Measurements from ENCODE around the gene RAB34.
"Not testable (repeated sequence)": the region's sequence is repeated elsewhere in the genome, so short reads cannot be mapped to it uniquely, and the experiment has no call there.

RAB34 gene

DNA sequence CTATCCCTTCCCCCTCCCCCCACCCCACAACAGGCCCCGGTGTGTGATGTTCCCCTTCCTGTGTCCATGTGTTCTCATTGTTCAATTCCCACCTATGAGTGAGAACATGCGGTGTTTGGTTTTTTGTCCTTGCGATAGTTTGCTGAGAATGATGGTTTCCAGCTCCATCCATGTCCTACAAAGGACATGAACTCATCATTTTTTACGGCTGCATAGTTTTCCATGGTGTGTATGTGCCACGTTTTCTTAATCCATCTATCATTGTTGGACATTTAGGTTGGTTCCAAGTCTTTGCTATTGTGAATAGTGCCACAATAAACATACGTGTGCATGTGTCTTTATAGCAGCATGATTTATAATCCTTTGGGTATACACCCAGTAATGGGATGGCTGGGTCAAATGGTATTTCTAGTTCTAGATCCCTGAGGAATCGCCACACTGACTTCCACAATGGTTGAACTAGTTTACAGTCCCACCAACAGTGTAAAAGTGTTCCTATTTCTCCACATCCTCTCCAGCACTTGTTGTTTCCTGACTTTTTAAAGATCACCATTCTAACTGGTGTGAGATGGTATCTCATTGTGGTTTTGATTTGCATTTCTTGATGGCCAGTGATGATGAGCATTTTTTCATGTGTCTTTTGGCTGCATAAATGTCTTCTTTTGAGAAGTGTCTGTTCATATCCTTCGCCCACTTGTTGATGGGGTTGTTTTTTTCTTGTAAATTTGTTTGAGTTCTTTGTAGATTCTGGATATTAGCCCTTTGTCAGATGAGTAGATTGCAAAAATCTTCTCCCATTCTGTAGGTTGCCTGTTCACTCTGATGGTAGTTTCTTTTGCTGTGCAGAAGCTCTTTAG, 18.5 kb upstream of the RAB34 start:
- CTCF ChIA-PET: interaction anchor here (1.1 to 3.5 kb wide), 2 partner anchors 9 to 13 kb away, joined by 7 to 25 read pairs; partner anchors contain the start of gene TLCD1
- H3K4me3 ChIP-seq (ENCODE audit: low read depth, low read length); H3K9me3 ChIP-seq (ENCODE audit: control insufficient read depth, insufficient read depth, low read depth, low read length); H3K27ac ChIP-seq (ENCODE audit: extremely low read depth, low read depth, low read length); H3K4me1 ChIP-seq (ENCODE audit: control insufficient read depth, insufficient read depth, low read length): not testable (repeated sequence)
- POLR2A ChIA-PET: interaction anchor here (0.7 to 1.6 kb wide), 5 partner anchors 8 to 25 kb away, joined by 3 to 5 read pairs (median 5); partner anchors contain the start of genes RPL23A and TRAF4
- TF ChIP-seq SCRT1 (tag by site-specific recombination; IDR thresholded peaks at IDR 0.05; ENCODE audit: borderline replicate concordance) (peak; percentile 39; the same call in 1 of the 2 replicates), SCRT2 (tag by site-specific recombination; IDR thresholded peaks at IDR 0.05) (peak; percentile 74), ZNF146 (tag by site-specific recombination; IDR thresholded peaks at IDR 0.05) (peak; percentile 92), ZNF184 (tag by site-specific recombination; IDR thresholded peaks at IDR 0.05) (peak; percentile 93)
- TF ChIP-seq, protein P1, sequence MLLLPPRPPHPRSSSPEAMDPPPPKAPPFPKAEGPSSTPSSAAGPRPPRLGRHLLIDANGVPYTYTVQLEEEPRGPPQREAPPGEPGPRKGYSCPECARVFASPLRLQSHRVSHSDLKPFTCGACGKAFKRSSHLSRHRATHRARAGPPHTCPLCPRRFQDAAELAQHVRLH (tag by site-specific recombination; IDR thresholded peaks at IDR 0.05): 0 out of 2 replicates have a peak, but pooled peaks have one; percentile 28
- H3K36me3 ChIP-seq (ENCODE audit: control insufficient read depth in 2 of 2, insufficient read depth in 1 of 2, low read length in 2 of 2): peaks cover 0 to 30% of the 10 kb centered on the region in 2 experiments; a peak in 2 of 3 replicates

DNA sequence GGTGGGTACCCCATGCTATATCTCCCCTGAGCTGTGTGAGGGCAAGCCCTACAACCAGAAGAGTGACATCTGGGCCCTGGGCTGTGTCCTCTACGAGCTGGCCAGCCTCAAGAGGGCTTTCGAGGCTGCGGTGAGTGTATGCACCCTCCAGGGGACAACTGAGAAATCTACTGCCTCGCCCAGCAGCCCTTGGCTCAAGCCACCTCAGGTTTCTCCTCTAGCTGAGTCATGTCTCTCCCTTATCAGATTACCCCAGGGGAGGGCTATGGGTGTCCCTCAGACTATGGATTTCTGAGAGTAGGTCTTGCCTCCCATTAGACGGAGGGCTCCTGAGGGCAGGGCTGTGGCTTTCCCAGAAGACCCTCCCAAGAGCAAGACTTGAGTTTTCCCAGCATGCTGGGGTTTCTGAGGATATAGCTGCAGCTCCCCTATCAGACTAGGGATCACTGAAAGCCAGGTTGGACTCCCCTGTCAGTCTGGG, 17.6 kb upstream of the RAB34 start:
- no peak for TF ChIP-seq ZNF132 (tag by site-specific recombination; IDR thresholded peaks at IDR 0.05; ENCODE audit: borderline replicate concordance)
- 0 out of 2 replicates have a peak, but pooled peaks have one; percentile 13 for TF ChIP-seq KLF1 (tag by site-specific recombination; IDR thresholded peaks at IDR 0.05)
- 0 out of 2 replicates have a peak, but pooled peaks have one; percentile 27 for TF ChIP-seq ZBTB48 (tag by site-specific recombination; IDR thresholded peaks at IDR 0.05)
- peak; percentile 56 for TF ChIP-seq ZIC2 (tag by site-specific recombination; IDR thresholded peaks at IDR 0.05)
- TF ChIP-seq, protein P2, sequence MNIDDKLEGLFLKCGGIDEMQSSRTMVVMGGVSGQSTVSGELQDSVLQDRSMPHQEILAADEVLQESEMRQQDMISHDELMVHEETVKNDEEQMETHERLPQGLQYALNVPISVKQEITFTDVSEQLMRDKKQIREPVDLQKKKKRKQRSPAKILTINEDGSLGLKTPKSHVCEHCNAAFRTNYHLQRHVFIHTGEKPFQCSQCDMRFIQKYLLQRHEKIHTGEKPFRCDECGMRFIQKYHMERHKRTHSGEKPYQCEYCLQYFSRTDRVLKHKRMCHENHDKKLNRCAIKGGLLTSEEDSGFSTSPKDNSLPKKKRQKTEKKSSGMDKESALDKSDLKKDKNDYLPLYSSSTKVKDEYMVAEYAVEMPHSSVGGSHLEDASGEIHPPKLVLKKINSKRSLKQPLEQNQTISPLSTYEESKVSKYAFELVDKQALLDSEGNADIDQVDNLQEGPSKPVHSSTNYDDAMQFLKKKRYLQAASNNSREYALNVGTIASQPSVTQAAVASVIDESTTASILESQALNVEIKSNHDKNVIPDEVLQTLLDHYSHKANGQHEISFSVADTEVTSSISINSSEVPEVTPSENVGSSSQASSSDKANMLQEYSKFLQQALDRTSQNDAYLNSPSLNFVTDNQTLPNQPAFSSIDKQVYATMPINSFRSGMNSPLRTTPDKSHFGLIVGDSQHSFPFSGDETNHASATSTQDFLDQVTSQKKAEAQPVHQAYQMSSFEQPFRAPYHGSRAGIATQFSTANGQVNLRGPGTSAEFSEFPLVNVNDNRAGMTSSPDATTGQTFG (tag by site-specific recombination; IDR thresholded peaks at IDR 0.05; ENCODE audit: borderline replicate concordance): no peak
- peak; percentile 74 for TF ChIP-seq GLIS1 (tag by site-specific recombination; IDR thresholded peaks at IDR 0.05)
- peaks cover 0 to 21% of the 10 kb centered on the region in 2 experiments; a peak in 2 of 3 replicates for H3K36me3 ChIP-seq (ENCODE audit: control insufficient read depth in 2 of 2, insufficient read depth in 1 of 2, low read length in 2 of 2)
- no peak overlapping the region for H3K27ac ChIP-seq (ENCODE audit: extremely low read depth, low read depth, low read length)
- no peak overlapping the region for H3K4me3 ChIP-seq (ENCODE audit: low read depth, low read length)
- no peaks in the 10 kb centered on the region for H3K4me1 ChIP-seq (ENCODE audit: control insufficient read depth, insufficient read depth, low read length)
- ChIA-PET POLR2A (interaction anchor here (0.7 to 1.6 kb wide), 5 partner anchors 8 to 24 kb away, joined by 3 to 5 read pairs (median 5); partner anchors contain the start of genes RPL23A and TRAF4), CTCF (interaction anchor here (0.9 to 3.5 kb wide), 4 partner anchors 8 to 382 kb away, joined by 4 to 25 read pairs (median 6); partner anchors contain the start of gene TLCD1)
- H3K9me3 ChIP-seq (ENCODE audit: control insufficient read depth, insufficient read depth, low read depth, low read length): no peaks in the 10 kb centered on the region

DNA sequence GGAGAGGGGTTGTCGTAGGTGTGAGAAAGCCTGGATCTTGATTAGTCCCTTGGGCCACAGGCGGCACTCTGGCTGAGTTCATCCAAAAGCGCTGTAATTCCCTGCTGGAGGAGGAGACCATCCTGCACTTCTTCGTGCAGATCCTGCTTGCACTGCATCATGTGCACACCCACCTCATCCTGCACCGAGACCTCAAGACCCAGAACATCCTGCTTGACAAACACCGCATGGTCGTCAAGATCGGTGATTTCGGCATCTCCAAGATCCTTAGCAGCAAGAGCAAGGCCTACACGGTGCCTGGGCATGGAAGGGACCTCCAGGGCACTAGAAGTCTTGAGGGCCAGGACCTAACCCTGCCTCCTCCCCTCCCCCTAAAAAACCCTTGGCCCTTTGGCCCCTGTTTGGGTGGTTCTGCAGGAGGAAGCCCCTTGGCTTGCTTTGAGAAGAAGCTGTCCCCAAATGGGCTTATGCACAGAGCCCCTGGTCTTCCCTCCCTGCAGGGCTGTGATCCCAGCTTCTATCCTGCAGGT, 17.1 kb upstream of the RAB34 start:
- Histone ChIP-seq H3K36me3 (ENCODE audit: control insufficient read depth in 2 of 2, insufficient read depth in 1 of 2, low read length in 2 of 2) (peaks cover 0 to 20% of the 10 kb centered on the region in 2 experiments; a peak in 2 of 3 replicates), H3K4me3 (ENCODE audit: low read depth, low read length) (no peak overlapping the region), H3K9me3 (ENCODE audit: control insufficient read depth, insufficient read depth, low read depth, low read length) (no peaks in the 10 kb centered on the region), H3K4me1 (ENCODE audit: control insufficient read depth, insufficient read depth, low read length) (no peaks in the 10 kb centered on the region), H3K27ac (ENCODE audit: extremely low read depth, low read depth, low read length) (no peak overlapping the region)
- CTCF ChIA-PET: interaction anchor here (0.9 to 3.5 kb wide), 4 partner anchors 8 to 382 kb away, joined by 4 to 25 read pairs (median 6); partner anchors contain the start of gene TLCD1
- TF ChIP-seq ZNF510 (tag by site-specific recombination; IDR thresholded peaks at IDR 0.05; ENCODE audit: insufficient replicate concordance) (no peak), ZNF146 (tag by site-specific recombination; IDR thresholded peaks at IDR 0.05) (no peak), ZFHX2 (tag by site-specific recombination; conservative IDR thresholded peaks at IDR 0.05) (0 out of 2 replicates have a peak, but pooled peaks have one; percentile 20)
- POLR2A ChIA-PET: interaction anchor here (0.7 to 1.6 kb wide), 5 partner anchors 9 to 108 kb away, joined by 3 to 5 read pairs (median 4); partner anchors contain the start of genes RPL23A and TRAF4

All from HEK293 (cell line).